Mammary epithelial cell (primary cell): ENCODE measurements around the gene SARNP.

Experiments used
- CTCF ChIP-seq, 2 donors: IDR thresholded peaks in 1 of 2; conservative IDR thresholded peaks in 1 of 2; 2 replicates each; pipeline ENCODE4 v1.5.1; 2011 to 2012; ENCODE audit warnings: inconsistent platforms in 2 of 2, low read length in 2 of 2, mild to moderate bottlenecking in 2 of 2, control low read depth in 1 of 2, low read depth in 1 of 2; ENCODE audit not compliant: insufficient read depth in 1 of 2; ENCODE audit errors: extremely low read depth in 1 of 2
- EZH2 ChIP-seq: IDR thresholded peaks from 2 replicates; pipeline ENCODE4 v1.6.1; 2012; ENCODE audit warnings: low read length, inconsistent platforms, borderline replicate concordance

GRCh38 chr12:55818886-55819285 is 1.4 kb upstream of the SARNP start:
- no peak for TF ChIP-seq EZH2
- no peak for TF ChIP-seq CTCF (conservative IDR thresholded peaks at IDR 0.05 in 1 of 2, IDR thresholded peaks at IDR 0.05 in 1 of 2; ENCODE audit: extremely low read depth in 1 of 2, insufficient read depth in 1 of 2, low read depth in 1 of 2, low read length in 2 of 2)
